NCI-H2196 (cell line): ENCODE results near the gene BTBD17.

Source experiments
- DNase-seq: peaks from one replicate; lab custom pipeline; 2025; ENCODE audit not compliant: unreplicated experiment; lab: John Stamatoyannopoulos, UW

Gene BTBD17

DNA sequence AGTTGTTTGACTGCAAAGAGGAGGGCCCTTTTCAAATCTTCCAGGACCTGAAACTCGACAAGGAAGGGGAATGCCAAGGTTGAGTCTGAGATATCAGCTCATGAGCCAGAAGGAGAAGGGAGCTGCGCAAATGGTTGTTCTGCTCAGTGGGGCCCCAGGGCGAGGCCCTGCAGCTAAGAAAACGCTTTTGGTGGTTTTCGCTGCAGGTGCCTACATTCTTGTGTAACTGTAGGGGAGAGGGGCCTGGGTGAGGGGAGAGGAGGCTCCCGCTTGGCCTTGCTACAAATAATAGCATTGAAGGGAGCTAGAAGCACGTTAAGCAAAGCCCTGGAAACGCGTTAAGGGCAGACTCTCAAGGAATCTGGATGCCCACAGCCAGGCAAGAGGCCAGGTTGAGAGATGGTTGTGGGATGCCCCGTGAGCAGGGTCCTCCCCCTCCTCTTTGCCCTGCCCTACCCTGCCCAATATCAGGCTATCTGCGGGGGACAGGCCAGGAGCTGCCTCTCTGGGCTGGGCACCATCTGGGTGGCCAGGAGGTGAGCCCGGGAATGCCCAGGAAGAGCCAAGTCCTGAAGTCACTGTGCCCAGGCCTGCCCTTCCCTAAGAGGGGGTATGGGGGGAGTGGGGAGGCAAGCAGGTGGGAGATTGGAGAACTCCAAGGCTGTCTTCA lies 27.6 kb upstream of the BTBD17 start:
- DNase-seq, result no peak

GRCh38 chr17:74387365-74388218 lies 25.9 kb upstream of the BTBD17 start:
- DNase-seq, result no peak

GRCh38 chr17:74386386-74386785 lies 24.7 kb upstream of the BTBD17 start:
- no peak for DNase-seq

DNA sequence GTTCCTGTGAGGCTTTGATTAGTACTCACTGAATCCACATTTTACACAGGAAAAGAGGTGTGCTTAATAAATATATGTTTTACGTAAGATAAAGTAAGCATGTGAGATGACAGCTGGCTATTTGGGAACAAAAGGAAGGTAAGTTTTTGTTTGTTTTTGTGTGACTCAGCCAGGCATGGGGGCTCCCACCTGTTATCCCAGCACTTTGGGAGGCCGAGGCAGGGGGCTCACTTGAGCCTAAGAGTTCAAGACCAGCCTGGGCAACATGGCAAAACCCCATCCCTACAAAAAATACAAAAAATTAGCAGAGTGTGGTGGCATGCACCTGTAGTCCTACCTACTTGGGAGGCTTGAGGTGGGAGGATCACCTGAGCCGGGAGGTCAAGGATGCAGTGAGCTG lies 23.5 kb upstream of the BTBD17 start:
- DNase-seq, result no peak

DNA sequence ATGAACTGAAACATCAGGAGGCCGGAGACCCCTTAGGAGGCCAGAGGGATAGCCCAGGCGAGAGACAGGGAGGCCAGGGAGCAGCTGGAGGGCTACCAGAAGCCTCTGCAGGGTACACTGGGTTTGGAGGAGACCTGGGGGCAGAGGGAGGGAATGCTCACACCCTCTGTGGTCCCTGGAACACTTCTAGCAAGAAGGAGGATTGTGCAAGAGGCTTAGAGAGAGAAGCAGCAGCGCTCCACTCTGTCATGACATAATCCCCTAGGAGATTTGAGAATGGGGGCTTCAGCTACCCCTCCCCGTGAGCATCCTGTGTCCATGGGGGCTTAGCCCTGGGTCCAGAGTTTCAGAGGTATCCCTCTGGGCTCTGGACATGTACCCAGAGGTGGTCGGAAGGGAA lies 21.5 kb upstream of the BTBD17 start:
- DNase-seq, result no peak

- no peak for DNase-seq
Measured at GRCh38 chr17:74380959-74381808, 19.5 kb upstream of the BTBD17 start.

DNA sequence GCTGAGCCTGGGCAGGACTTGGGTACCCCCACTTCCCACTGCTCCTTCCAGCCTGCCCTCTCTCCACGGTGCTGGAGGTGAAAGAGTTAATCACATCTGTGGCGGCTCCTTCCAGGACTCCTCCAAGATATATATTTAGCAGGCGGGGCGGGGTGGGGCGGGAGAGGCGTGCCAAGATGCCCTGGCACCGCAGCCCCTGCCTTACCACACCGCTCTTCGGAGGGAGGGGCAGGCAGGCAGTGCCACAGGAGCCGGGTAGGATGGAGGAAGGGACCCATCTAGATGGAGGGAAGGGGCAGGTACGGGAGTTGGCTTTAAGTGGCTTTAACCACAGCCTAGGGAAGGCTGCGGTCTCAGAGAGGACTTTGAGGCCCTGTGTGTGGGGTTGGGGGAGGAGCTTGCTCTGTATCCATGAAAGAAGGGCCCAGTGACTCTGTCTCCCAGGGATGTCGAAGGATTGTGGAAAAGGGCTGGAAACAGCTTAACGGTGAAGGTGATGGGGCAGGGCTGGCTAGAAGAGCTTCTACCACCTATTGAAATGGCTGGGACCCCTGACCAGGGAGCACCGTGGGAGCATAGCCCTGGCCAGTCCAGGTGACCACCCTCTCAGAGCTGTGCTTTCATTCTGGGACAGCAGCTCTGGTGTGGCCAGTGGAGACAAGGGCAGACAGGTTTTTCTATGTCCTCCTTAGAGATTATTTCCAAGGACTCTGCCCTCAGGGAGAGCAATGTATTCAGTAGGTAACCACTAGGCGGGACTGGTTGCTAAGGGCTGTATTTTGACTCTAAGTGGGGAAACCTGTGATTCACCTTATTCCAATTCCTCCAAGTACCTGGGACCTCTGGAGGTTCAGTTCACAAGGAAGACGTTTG lies 18.7 kb upstream of the BTBD17 start:
- DNase-seq, result peak; percentile 10

DNA sequence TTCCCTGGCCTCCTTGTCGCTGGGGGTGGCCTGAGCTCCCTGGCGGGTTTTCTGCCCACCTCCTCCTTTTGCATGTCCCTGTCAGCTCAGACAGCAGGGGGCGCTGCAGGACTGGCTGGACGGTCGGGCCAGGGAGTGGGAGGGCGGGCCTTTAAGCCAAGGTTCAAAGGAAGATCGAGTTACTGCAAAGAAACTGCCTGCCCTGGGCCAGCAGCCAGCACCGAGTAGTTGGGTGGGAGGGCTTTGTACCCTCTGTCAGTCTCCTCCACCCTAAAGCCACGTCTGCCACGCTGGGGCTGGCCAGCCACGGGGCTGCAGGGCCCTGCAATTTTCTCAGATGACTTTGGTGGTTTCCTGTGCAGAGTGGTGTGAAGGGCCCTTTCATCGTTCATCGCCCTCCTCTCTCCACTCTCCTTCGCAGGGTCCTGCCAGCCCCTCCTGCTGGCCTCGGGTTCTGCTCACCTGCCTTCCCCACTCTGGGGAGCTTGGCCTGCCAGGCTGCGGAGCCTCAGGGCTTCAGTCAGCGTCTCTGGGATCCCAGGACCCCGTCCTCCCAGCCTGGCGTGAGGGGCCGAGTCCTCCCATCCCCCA lies 17.9 kb upstream of the BTBD17 start:
- DNase-seq, result peak; percentile 88

DNA sequence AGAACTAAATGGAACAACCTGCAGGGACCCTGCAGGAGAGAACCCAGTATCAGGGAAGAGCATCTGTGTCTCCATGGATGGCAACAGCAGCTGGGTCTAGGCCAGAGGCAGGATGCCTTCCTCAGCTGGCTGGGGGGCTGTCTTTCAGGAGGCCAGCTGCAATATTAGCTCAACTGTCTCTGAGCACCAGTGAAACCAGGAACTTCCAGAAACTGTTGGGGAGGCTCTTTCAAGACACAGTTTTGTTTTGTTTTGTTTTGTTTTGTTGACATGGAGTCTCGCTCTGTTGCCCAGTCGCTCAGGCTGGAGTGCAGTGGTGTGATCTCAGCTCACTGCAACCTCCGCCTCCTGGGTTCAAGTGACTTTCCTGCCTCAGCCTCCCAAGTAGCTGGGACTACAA lies 13.2 kb upstream of the BTBD17 start:
- no peak for DNase-seq

DNA sequence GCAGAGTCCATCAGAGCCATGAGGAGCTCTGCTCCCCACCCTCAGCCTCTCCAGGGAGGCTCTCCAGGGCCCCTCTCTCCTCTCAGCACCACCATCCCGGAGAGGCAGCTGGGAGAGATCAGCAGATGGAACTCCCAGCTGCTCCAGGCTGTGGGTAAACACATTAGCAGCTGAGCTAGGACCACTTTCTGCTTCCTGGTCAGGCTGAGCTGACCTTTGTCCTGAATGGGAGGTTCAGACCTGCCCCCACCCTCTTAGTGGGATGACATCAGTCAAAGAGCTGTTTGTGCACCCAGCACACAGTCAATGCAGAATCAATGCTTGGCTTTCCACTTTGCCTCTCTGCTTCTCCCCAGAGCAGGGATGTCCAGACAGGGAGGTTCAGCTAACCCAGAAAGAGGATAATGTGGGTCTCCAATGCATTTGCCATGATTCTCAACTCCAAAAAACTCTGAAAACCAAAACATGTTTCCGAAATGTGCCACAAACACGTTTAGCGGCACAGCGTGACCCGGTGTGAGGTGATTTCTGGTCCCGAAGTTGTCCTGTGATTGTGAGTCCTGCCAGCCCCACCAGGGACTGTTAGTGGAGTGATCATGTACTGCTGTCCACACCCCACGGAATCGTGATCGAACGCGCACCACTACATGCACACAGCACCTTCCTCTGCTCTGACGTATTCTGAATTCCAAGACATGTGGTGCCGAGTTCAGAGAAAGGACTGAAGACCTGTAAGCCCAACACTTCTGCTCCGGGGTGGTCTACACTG lies 12.4 kb upstream of the BTBD17 start:
- DNase-seq, result peak; percentile 72

DNA sequence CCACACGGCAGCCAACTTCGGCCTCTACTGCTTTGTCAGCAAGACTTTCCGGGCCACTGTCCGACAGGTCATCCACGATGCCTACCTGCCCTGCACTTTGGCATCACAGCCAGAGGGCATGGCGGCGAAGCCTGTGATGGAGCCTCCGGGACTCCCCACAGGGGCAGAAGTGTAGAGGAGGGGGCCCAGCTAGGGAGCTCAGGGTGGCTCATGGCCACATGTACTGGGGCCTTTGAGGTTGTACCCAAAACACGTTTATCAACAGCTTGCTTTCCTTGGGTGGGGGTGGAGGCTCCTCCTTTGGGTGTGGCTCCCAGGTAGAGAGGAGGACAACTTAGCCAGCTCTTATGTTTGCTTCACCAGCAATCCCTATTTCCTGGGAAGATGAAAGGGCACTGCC lies 10.8 kb upstream of the BTBD17 start:
- DNase-seq, result no peak

GRCh38 chr17:74371653-74372147 lies 10.0 kb upstream of the BTBD17 start:
- no peak for DNase-seq

- no peak for DNase-seq
Measured at GRCh38 chr17:74369665-74370490, 8.2 kb upstream of the BTBD17 start.

GRCh38 chr17:74369221-74369620 lies 7.6 kb upstream of the BTBD17 start:
- DNase-seq, result no peak

DNA sequence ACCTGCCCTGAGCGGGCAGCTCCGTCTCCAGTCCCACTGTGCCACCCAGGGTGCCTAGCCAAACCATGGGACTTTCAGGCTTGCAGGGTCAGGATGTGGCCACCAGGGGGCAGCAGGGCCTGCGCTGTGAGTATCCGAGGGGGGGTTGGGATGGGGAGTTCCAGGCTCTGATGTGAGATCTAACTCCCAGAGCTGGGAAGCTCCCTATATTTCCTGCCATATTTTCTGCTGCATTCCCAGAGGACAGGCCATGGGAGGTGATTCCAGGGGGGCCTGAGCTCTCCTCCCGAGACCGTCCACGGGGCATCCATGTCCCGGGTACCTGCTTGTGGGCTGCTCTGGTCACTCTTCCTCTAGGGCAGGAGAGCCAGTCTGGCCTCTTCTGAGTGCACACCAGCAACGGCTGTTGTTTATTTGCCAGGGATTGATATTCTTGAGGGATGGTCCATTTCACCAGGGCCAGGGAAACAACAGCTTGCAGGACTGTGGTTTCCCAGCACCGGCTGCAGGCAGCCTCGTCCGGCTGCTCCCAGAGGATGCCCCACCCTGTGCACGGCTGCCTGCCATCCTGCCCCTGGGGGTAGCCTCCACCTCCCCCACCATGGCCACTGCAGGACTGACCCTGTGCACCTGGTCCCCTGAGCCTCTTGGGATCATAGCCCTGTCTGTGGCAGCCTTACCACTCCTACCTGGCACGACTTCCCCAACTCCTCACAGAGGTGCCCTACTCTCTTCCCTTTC lies 6.8 kb upstream of the BTBD17 start:
- peak; percentile 81 for DNase-seq

DNA sequence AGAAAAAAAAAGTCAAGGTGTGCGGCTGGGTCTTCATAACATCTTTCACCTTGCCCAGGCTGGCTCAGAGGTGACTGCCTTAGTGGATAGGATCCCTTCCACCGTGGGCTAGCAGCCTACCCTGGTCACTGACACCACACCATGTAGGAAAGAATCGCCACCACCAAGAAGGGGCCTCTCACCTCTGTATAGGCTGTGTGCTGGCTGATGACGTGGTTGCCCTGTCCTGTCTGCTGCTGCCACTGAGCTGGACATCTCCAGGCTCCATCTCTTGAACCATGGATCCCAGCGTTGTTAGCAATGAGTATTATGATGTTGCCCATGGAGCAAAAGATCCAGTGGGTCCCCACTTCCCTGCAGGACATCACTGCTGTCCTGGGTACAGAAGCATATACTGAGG lies 5.5 kb upstream of the BTBD17 start, which contains the start of gene GPR142:
TSS of gene GPR142 (plus strand) at position 301 of the 400 bp plus-strand sequence. CDS start 2,035 bp downstream, outside the sequence.
- DNase-seq, result no peak

DNA sequence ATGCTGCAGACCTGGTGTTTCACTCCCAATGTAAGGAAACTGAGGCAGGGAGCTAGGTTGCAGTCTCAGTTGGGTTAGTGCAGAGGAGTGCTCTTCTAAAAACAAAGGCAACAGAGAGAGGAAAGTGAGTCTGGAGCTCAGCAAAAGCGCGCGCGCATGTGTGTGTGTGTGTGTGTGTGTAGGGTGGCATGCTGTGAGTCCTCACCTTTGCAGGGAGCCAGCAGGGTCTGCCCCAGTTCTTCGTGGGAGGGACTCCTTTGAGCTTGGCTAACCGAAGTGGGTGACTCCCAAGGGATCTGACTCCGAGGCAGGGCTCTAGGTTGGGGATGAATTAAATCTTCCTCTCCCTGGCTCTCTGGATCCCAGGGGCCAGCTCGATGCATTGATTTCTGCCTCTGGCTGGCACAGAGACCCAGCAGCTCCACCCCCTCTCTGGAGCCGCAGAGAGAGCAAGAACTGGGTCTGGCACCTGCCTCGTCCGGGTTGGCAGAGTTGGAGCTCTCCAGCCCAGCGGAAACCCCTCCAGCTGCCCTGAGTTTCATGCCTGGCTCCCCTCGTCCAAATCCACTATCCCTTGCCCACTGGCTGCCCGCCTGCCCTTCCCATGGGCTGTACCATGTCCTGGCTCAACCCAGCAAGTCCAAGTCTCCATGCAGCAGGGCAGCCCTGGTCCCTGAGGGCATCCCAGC lies 1.3 kb upstream of the BTBD17 start:
- DNase-seq, result peak; percentile 21
